ENCODE data around the gene GPR183.

DNA sequence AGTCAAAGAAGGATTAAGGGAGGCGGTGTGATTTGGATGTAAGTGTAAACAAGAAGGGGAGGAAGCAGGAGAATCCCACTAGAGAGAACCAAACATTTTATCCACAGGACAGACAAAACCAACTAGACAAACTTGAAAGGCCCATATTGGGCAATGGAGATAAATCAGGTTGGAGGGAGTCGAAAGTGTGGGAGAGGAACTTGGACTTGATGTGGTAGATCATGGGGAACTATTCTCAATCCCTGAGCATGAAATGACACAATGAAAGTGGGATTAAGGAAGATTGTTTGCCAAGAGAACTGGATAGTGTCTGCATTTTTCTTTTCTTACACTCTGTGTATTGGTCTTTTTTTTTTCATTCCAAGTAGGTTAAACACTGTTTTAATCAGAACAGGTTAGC, 17.9 kb downstream of the GPR183 start:
- TF ChIP-seq BHLHE40 (IDR thresholded peaks at IDR 0.05; ENCODE audit: borderline replicate concordance) = no peak
- no peak for TF ChIP-seq FOXM1 (IDR thresholded peaks at IDR 0.05; ENCODE audit: borderline replicate concordance)
- no peak for TF ChIP-seq SP1 (IDR thresholded peaks at IDR 0.05)
- TF ChIP-seq FOXA1 (IDR thresholded peaks at IDR 0.05) = no peak
- TF ChIP-seq LEF1 (IDR thresholded peaks at IDR 0.05; ENCODE audit: borderline replicate concordance) = no peak
- TF ChIP-seq ZNF384 (IDR thresholded peaks at IDR 0.05) = no peak
- no peak for TF ChIP-seq FOXK2 (IDR thresholded peaks at IDR 0.05)
- TF ChIP-seq ELF4 (IDR thresholded peaks at IDR 0.05) = no peak
- TF ChIP-seq, protein P1, sequence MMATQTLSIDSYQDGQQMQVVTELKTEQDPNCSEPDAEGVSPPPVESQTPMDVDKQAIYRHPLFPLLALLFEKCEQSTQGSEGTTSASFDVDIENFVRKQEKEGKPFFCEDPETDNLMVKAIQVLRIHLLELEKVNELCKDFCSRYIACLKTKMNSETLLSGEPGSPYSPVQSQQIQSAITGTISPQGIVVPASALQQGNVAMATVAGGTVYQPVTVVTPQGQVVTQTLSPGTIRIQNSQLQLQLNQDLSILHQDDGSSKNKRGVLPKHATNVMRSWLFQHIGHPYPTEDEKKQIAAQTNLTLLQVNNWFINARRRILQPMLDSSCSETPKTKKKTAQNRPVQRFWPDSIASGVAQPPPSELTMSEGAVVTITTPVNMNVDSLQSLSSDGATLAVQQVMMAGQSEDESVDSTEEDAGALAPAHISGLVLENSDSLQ (IDR thresholded peaks at IDR 0.05) = no peak
- TF ChIP-seq CTBP1 (IDR thresholded peaks at IDR 0.05; ENCODE audit: borderline replicate concordance) = no peak
- no peak for TF ChIP-seq L3MBTL2 (conservative IDR thresholded peaks at IDR 0.05)
- TF ChIP-seq TARDBP (IDR thresholded peaks at IDR 0.05) = no peak

All from HEK293T (cell line).